HUES6 (cell line): ENCODE results near the gene ITLN1.

Experiments used
- H3K27ac ChIP-seq: 2 replicates; pipeline ENCODE4 v1.7.0; 2013; ENCODE audit warnings: low read depth, mild to moderate bottlenecking, low read length, inconsistent platforms
- H3K27me3 ChIP-seq: 2 replicates; pipeline ENCODE4 v1.6.1; 2013; ENCODE audit warnings: low read length; ENCODE audit not compliant: control insufficient read depth, insufficient read depth
- H3K36me3 ChIP-seq: 2 replicates; pipeline ENCODE4 v1.6.1; 2013; ENCODE audit warnings: low read length; ENCODE audit not compliant: control insufficient read depth, insufficient read depth
- H3K4me1 ChIP-seq: 2 replicates; pipeline ENCODE4 v1.6.1; 2013; ENCODE audit warnings: low read length; ENCODE audit not compliant: control insufficient read depth, insufficient read depth
- H3K4me3 ChIP-seq: 2 replicates; pipeline ENCODE4 v1.5.1; 2013; ENCODE audit warnings: low read depth, low read length
- H3K9ac ChIP-seq: one replicate; pipeline ENCODE4 v1.6.1; 2013; ENCODE audit warnings: mild to moderate bottlenecking, low read length
- H3K9me3 ChIP-seq: 2 replicates; pipeline ENCODE4 v1.6.1; 2013; ENCODE audit warnings: low read depth, low read length; ENCODE audit not compliant: control insufficient read depth, insufficient read depth

ITLN1 gene

DNA sequence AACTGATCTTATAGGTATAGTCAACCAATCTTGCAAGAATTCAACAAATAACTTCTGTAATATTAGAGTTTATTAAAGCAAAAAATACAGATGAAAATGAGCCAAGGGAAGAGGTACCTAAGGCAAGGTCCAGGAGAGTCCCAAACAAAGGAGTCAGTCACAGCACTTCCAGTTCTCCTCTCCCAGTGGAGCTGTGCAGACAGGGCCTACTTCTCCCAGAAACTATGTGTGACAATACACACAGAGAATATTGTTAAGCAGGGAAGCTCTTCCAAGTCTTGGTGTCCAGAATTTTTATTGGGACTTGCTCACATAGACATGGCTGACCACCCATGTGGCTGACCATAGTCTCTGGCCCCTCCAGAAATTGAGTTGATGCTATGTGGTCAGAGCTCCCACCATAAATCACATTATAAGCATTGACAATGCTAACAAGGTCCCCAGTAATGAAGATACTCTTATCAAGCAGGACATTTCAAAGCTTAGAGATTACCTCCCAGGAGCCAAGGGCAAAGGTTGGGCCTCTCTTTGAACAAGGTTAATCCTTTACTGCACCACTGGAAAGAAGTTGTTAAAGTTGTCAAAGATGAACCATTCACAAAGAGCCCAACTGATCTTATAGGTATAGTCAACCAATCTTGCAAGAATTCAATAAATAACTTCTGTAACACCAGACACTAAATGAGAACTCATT is 18.8 kb downstream of the ITLN1 start:
- Histone ChIP-seq H3K9ac (no peak overlapping the region), H3K4me1 (peaks cover 12% of the 10 kb centered on the region), H3K4me3 (no peak overlapping the region), H3K27ac (no peak overlapping the region), H3K9me3 (no peaks in the 10 kb centered on the region), H3K27me3 (no peaks in the 10 kb centered on the region), H3K36me3 (no peaks in the 10 kb centered on the region)

DNA sequence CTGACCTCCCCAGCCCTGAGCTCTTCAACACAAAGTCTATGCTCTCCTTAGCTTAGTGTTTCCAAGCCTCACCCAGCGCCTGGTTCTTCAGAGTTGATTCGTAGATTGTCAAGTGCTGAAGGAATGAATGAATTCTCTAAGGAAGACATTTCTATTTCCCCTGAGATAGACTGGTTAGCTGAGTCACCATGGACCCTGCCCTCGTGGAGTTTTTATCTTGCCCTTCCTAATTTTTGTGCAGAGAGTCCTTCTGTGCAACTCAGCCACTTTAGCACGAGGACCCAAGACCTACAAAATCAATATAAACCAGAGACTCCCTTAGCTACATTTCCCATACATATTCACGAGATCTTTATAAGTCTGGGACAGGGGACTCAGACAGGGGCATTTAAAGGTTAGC is 19.6 kb downstream of the ITLN1 start:
- Histone ChIP-seq H3K9me3 (no peaks in the 10 kb centered on the region), H3K27me3 (no peaks in the 10 kb centered on the region), H3K9ac (no peak overlapping the region), H3K36me3 (no peaks in the 10 kb centered on the region), H3K27ac (no peak overlapping the region), H3K4me1 (peaks cover 12% of the 10 kb centered on the region), H3K4me3 (no peak overlapping the region)

DNA sequence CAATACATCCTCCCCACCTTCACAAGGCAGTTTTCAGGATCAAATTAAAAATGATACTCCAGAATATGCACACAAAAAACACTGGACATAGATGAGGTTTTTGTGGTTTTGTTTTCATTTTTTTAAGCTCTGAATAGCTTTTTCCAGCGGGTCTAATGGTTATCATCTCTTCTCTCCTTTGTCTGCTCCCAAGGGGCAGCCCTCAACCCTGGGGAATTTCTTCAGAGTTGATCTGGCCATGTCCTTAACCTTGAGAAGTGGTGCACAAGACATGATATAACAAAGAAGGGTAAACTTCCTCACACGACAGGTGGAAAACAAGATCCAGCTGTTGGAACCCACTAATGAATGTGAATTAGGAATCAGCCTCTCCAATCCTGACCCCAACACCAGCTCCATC is 20.8 kb downstream of the ITLN1 start:
- Histone ChIP-seq H3K27ac (no peak overlapping the region), H3K27me3 (no peaks in the 10 kb centered on the region), H3K4me3 (no peak overlapping the region)

DNA sequence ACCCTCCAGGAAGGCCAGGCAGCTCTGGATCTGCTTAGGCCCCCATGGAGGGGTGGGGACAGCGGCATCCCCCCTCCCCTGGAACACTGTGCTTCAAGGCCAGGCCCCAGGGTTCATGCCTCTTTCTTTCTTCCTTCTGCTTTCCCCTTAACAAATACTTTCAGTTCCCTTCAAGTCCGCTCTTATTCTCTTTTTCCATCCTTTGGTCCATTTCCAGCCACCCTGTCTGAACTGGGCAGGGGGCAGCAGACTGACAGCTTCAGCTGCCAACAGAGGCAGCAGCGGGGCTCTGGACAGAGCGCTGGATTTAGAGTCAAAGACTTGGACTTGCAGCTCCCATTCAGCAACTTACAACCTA is 21.2 kb downstream of the ITLN1 start:
- H3K36me3 ChIP-seq = no peaks in the 10 kb centered on the region
- H3K4me3 ChIP-seq = no peak overlapping the region
- H3K4me1 ChIP-seq = peaks cover 12% of the 10 kb centered on the region
- no peaks in the 10 kb centered on the region for H3K9me3 ChIP-seq
- no peak overlapping the region for H3K27ac ChIP-seq
- no peak overlapping the region for H3K9ac ChIP-seq
- no peaks in the 10 kb centered on the region for H3K27me3 ChIP-seq

More for the DNA sequence above, 20.8 kb downstream of the ITLN1 start:
- Histone ChIP-seq H3K36me3 (no peaks in the 10 kb centered on the region), H3K9ac (no peak overlapping the region), H3K4me1 (peaks cover 12% of the 10 kb centered on the region), H3K9me3 (no peaks in the 10 kb centered on the region)

DNA sequence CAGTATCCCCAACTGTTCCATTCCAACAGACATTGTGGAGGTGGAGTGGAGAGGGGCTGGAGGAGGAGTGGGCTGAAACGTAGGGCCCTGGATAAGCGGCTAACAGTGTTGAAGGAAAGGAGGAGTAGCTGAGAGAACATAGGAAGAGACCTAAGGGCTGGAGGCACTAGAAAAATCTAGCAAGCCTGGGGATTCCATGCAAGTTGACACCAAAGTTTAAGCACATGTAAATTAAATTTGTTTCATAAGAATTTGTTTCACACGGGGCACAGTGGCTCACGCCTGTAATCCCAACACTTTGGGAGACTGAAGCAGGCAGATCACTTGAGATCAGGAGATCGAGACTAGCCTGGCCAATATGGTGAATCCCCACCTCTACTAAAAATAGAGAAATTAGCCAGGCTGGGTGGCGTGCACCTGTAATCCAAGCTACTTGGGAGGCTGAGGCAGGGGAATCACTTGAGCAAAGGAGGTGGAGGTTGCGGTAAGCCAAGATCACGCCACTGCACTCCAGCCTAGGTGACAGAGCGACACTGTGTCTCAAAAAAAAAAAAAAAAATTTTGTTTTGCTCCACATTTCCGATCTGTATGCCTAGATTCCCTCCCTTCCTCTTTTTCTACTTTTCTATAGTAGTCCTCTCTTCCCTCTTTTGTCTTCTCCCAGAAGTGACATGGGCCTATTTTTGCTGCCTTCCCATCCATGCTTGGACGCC is 21.8 kb downstream of the ITLN1 start:
- Histone ChIP-seq H3K4me3 (no peak overlapping the region), H3K27ac (no peak overlapping the region), H3K9ac (no peak overlapping the region), H3K36me3 (no peaks in the 10 kb centered on the region), H3K27me3 (no peaks in the 10 kb centered on the region), H3K4me1 (peaks cover 12% of the 10 kb centered on the region), H3K9me3 (no peaks in the 10 kb centered on the region)

DNA sequence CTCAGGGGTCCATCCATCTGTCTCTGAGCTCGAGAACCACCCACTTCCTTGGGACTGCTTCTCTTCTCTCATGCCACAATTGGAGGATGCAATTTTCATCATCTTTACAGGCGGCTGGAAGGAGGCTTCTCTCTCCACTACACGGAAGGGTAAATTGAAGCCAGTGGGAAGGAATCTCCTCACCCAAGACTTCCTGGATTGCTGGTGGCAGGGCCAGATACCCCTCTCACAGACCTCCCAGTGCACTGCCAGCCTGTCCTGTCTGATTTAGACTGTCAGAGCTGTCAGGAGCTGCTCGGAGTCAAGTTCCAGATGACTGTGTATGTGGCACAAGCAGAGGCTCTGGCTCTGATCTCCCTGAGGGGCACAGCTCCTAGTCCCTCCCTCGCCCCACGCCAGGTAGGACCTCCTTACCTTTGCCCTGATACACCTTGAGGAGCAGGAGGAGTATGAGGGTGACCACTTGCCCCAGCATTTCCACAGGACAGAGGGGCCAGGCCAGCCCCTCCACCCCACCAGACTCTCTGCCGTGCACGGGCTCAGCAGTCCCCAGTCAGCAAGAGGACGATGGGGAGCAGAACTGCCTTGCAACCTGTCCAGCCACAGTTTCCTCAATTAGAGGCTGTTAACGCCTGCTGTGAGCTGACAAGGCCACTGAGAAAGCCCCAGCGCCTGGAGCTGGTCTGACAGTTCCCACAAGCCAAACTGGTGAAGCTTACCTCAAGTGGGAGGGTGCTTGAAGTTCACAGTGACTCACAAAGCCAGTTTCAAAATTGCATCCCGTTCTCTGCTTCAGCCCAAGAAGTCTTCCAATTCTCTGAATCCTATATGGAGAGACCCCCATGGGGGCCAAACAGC is 22.5 kb downstream of the ITLN1 start, which contains the start of gene CD244:
Gene CD244 (minus strand): TSS at position 685 of the 858 bp plus-strand sequence. CDS start 210 bp downstream, at position 475.
- Histone ChIP-seq H3K9me3 (no peaks in the 10 kb centered on the region), H3K27me3 (no peaks in the 10 kb centered on the region), H3K9ac (no peak within 1 kb of the TSS), H3K4me1 (peaks cover 12% of the 10 kb centered on the region), H3K4me3 (no peak within 1 kb of the TSS), H3K36me3 (no peaks in the 10 kb centered on the region), H3K27ac (no peak within 1 kb of the TSS)

DNA sequence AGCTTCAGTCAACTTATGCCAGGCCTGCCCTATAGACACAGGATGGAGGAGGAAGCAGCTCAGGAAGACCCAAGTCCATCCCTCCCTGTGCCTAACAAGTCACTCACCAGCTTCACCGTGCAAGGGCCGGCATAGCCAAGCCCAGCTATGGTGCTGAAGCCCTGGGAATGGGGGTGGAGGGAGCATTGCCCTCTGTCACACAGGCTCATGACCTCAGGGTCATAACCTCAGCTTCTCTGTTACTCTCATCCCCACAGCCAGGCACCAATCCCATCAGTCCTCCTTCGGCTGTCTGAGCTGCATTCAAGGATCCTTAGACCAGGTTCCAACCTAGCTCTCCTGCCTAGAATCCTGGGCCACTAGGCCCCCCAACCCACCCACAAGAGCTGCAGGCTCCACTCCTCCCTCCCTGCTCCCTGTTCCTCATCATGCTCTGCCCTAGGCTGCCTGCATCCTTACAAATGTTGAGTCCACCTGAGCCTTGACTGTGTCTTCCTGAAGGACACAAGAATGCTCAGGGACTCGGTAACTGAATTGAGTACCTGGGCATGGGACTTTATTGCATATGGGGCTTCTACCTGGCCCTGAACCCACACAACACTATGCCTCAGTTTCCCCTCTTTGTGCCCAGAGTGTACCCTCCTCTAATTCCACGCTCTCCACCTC is 24.0 kb downstream of the ITLN1 start:
- no peaks in the 10 kb centered on the region for H3K9me3 ChIP-seq
- no peak overlapping the region for H3K27ac ChIP-seq
- peaks cover 12% of the 10 kb centered on the region for H3K4me1 ChIP-seq
- H3K9ac ChIP-seq = no peak overlapping the region
- H3K4me3 ChIP-seq = no peak overlapping the region
- H3K27me3 ChIP-seq = peaks cover 2% of the 10 kb centered on the region; the same call in 1 of the 2 replicates
- H3K36me3 ChIP-seq = no peaks in the 10 kb centered on the region

DNA sequence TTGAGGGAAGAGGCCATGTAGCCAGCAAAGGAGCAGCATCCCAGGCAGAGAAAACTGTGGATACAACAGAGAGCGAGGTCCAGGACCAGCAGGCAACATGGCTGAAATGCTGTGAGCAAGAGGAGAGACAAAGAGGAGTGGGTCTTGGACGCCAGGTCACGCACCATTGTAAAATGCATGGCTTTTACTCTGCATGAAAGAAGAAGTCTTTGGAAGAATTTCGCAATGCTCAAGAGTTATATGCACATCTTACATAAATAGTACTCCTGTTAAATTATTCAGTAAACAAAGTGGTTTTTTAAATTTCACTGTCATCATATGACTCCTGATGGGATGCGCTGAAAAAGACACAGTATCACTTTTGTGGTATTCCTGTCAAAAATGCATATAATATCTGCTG is 25.8 kb downstream of the ITLN1 start:
- Histone ChIP-seq H3K9me3 (no peaks in the 10 kb centered on the region), H3K4me3 (no peak overlapping the region), H3K4me1 (peaks cover 12% of the 10 kb centered on the region), H3K27me3 (peaks cover 2% of the 10 kb centered on the region; the same call in 1 of the 2 replicates), H3K36me3 (no peaks in the 10 kb centered on the region), H3K27ac (no peak overlapping the region), H3K9ac (no peak overlapping the region)

DNA sequence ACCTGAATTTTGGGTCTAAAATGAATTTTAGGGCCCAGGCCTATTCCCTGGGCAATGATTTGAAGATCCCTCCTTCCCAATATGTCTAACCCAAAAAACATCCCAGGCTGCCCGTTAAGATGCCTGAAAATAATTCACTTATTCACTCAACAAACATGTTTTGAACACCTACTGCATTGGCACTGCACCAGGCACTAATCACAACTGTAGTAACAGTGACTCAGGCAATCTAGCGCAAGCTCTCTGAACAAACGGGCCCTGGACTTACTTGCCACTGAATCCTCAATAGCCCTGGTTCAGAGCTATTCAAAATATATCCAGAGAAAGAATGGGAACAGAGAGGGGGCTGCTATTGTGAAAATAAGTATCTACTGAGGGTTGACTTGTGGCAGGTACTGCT is 26.5 kb downstream of the ITLN1 start:
- Histone ChIP-seq H3K9ac (no peak overlapping the region), H3K9me3 (no peaks in the 10 kb centered on the region), H3K27ac (no peak overlapping the region), H3K36me3 (no peaks in the 10 kb centered on the region), H3K27me3 (peaks cover 2% of the 10 kb centered on the region; the same call in 1 of the 2 replicates), H3K4me1 (peaks cover 12% of the 10 kb centered on the region), H3K4me3 (no peak overlapping the region)

DNA sequence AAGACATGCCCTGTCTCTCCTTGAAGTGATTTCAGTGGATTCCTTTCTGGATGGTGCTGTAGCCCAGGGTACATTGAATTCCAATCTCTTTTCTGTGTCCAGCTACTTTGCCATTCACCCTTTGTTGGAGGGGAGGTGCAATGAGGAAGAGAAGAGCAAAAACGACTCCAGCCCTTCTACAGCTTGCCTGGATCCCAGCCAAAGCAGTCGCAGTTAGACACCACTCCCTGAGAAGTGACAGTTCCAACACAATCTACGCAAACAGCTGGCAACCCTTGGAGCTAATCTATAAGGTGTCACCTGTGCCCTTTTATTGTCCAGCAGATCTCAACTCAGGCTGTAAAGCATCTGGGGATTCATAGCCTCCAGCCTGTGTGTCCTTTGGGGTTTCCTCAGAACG is 26.9 kb downstream of the ITLN1 start:
- Histone ChIP-seq H3K4me1 (peaks cover 11% of the 10 kb centered on the region), H3K4me3 (no peak overlapping the region), H3K27me3 (peaks cover 2% of the 10 kb centered on the region; the same call in 1 of the 2 replicates), H3K9me3 (no peaks in the 10 kb centered on the region), H3K27ac (no peak overlapping the region), H3K9ac (no peak overlapping the region), H3K36me3 (no peaks in the 10 kb centered on the region)
